Trophoblast cell (in vitro differentiated cells and primary cell): ENCODE results near the gene PEF1.

Experiments
- DNase-seq, 2 donors: peaks; one replicate each; pipeline ENCODE4 v3.0.0-alpha.2; 2016
- H2AFZ ChIP-seq: 2 replicates; pipeline ENCODE4 v1.6.1; 2013; ENCODE audit warnings: low read length, moderate library complexity, mild to moderate bottlenecking; ENCODE audit not compliant: insufficient read depth, poor library complexity
- H2AK5ac ChIP-seq: 2 replicates; pipeline ENCODE4 v1.6.1; 2013; ENCODE audit warnings: mild to moderate bottlenecking, low read length
- H2BK120ac ChIP-seq: 2 replicates; pipeline ENCODE4 v1.6.1; 2013; ENCODE audit warnings: low read length, mild to moderate bottlenecking, moderate library complexity; ENCODE audit not compliant: insufficient read depth, poor library complexity
- H2BK12ac ChIP-seq: 2 replicates; pipeline ENCODE4 v1.6.1; 2013; ENCODE audit warnings: mild to moderate bottlenecking, low read length, moderate library complexity
- H2BK5ac ChIP-seq: 2 replicates; pipeline ENCODE4 v1.6.1; 2013; ENCODE audit warnings: low read length, low read depth, moderate library complexity, mild to moderate bottlenecking; ENCODE audit not compliant: poor library complexity
- H3K14ac ChIP-seq: 2 replicates; pipeline ENCODE4 v1.6.1; 2013; ENCODE audit warnings: mild to moderate bottlenecking, low read length
- H3K18ac ChIP-seq: 2 replicates; pipeline ENCODE4 v1.6.1; 2013; ENCODE audit warnings: mild to moderate bottlenecking, low read length
- H3K23ac ChIP-seq: 2 replicates; pipeline ENCODE4 v1.6.1; 2013; ENCODE audit warnings: low read length
- H3K27ac ChIP-seq: 2 replicates; pipeline ENCODE4 v1.5.1; 2013; ENCODE audit warnings: low read depth, mild to moderate bottlenecking, inconsistent platforms, low read length, moderate library complexity
- H3K27me3 ChIP-seq: 2 replicates; pipeline ENCODE4 v1.6.1; 2013; ENCODE audit warnings: inconsistent platforms, mild to moderate bottlenecking, low read length, moderate library complexity; ENCODE audit not compliant: insufficient read depth
- H3K36me3 ChIP-seq, 2 experiments: 1 replicate in 1 of 2; 2 replicates in 1 of 2; pipeline ENCODE4 v1.6.1; 2013; ENCODE audit warnings: low read length in 2 of 2, mild to moderate bottlenecking in 2 of 2, moderate library complexity in 1 of 2; ENCODE audit not compliant: insufficient read depth in 2 of 2, control insufficient read depth in 1 of 2
- H3K4ac ChIP-seq: 2 replicates; pipeline ENCODE4 v1.6.1; 2013; ENCODE audit warnings: low read depth, mild to moderate bottlenecking, low read length, moderate library complexity
- H3K4me1 ChIP-seq, 2 experiments: 1 replicate in 1 of 2; 2 replicates in 1 of 2; pipeline ENCODE4 v1.6.1; 2013; ENCODE audit warnings: low read length in 2 of 2, mild to moderate bottlenecking in 2 of 2, moderate library complexity in 1 of 2; ENCODE audit not compliant: insufficient read depth in 2 of 2, control insufficient read depth in 1 of 2
- H3K4me2 ChIP-seq: 2 replicates; pipeline ENCODE4 v1.6.1; 2013; ENCODE audit warnings: inconsistent platforms, mild to moderate bottlenecking, low read length, moderate library complexity
- H3K4me3 ChIP-seq: 2 replicates; pipeline ENCODE4 v1.5.1; 2013; ENCODE audit warnings: mild to moderate bottlenecking, low read depth, low read length, inconsistent platforms
- H3K79me1 ChIP-seq: one replicate; pipeline ENCODE4 v1.6.1; 2013; ENCODE audit warnings: low read length
- H3K79me2 ChIP-seq: 2 replicates; pipeline ENCODE4 v1.6.1; 2013; ENCODE audit warnings: low read length, mild to moderate bottlenecking; ENCODE audit not compliant: control insufficient read depth, insufficient read depth, poor library complexity
- H3K9ac ChIP-seq: 2 replicates; pipeline ENCODE4 v1.6.1; 2013; ENCODE audit warnings: mild to moderate bottlenecking, low read length
- H3K9me3 ChIP-seq: 2 replicates; pipeline ENCODE4 v1.6.1; 2013; ENCODE audit warnings: low read depth, mild to moderate bottlenecking, control low read depth, inconsistent platforms, low read length; ENCODE audit not compliant: insufficient read depth
- H4K12ac ChIP-seq: 2 replicates; pipeline ENCODE4 v1.6.1; 2013; ENCODE audit warnings: low read depth, mild to moderate bottlenecking, low read length, moderate library complexity
- H4K8ac ChIP-seq: 2 replicates; pipeline ENCODE4 v1.6.1; 2013; ENCODE audit warnings: low read depth, mild to moderate bottlenecking, low read length, moderate library complexity
- H4K91ac ChIP-seq: one replicate; pipeline ENCODE4 v1.6.1; 2013; ENCODE audit warnings: low read depth, mild to moderate bottlenecking, low read length, moderate library complexity
- WGBS: extraction: QIAGEN DNeasy Blood & Tissue Kit; methylation state at CpG from one replicate; pipeline ENCODE4 v1.1.7; 2013; ENCODE audit warnings: missing lambda C conversion rate; ENCODE audit not compliant: insufficient read length, insufficient coverage; ENCODE audit errors: extremely low coverage; 5-methylcytosine and 5-hydroxymethylcytosine counted together

Gene PEF1

DNA sequence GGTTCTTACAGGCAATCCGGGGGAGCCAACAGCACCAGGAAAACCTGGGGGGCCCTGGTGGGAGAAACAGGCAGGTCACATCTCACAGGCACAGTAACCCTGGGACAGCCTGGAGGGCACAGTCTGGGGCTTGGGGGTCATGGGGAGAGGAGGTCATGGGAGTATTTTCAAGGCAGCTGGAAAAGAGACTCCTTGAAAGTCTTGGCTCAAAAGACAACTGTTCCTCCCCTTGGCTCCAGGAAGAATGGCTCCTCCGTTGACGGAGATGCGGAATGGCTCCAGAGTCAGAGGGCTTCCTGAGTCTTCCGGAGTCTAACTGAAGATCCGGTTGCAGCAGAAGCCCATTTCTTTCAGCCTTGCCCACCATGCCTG is 25.9 kb upstream of the PEF1 start:
- H3K36me3 ChIP-seq, result peaks cover 52 to 55% of the 10 kb centered on the region in 2 experiments
- no CpG with 5 or more reads among the region's 6 CpGs for WGBS
- H3K4ac ChIP-seq, result no peak overlapping the region
- H3K4me1 ChIP-seq, result peaks cover 3 to 8% of the 10 kb centered on the region in 2 experiments
- H3K9me3 ChIP-seq, result no peaks in the 10 kb centered on the region
- H3K27me3 ChIP-seq, result no peaks in the 10 kb centered on the region
- H3K27ac ChIP-seq, result no peak overlapping the region
- no peak overlapping the region for H4K91ac ChIP-seq
- no peak overlapping the region for H2BK12ac ChIP-seq
- H2BK120ac ChIP-seq, result no peak overlapping the region
- H4K8ac ChIP-seq, result no peak overlapping the region
- no peak overlapping the region for H3K23ac ChIP-seq
- H3K18ac ChIP-seq, result no peak overlapping the region
- no peak overlapping the region for H2BK5ac ChIP-seq
- DNase-seq, result no peak
- H2AK5ac ChIP-seq, result no peak overlapping the region
- H3K4me2 ChIP-seq, result no peak overlapping the region
- H4K12ac ChIP-seq, result no peak overlapping the region
- H3K4me3 ChIP-seq, result no peak overlapping the region
- H3K79me2 ChIP-seq, result no peaks in the 10 kb centered on the region
- no peaks in the 10 kb centered on the region for H3K79me1 ChIP-seq
- no peak overlapping the region for H3K14ac ChIP-seq
- H3K9ac ChIP-seq, result no peak overlapping the region
- H2AFZ ChIP-seq, result no peak overlapping the region

DNA sequence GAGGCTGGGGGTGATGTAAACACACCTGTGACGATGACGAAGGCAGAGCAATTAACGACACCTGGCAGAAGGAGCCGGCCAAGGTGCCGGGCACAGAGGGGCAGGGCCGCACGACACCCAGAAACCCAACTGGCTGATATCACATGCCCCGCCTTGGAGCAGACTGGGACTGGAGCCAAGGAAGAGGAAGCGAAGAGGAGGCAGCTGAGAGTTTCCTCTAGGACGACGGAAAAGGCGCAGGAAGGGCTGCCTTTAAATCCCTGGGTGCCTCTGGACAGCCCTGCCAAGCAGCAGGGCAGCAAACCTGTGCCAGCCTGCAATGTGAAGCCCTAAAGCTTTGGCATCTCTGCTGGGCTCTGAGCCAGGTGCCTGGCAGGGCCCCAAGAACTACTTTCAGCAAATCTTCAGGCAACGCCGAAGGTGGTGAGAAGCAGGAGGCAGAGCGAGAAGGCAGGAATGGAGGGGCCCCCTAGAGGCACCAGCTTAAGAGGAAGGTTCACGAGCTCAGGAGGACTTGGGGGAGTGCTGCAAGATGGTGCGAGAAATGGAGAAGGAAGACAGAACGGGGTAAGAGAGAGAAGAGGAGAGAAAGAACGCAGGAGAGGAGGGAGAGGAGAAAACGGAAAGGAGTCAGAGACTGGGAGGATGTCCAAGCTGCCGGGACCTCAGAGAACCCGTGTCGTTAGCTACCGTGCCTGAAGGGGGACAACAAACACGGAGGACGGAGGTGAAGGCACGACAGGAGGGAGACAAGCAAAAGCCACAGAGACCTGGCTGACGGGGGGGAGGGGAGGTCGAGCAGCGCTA is 25.3 kb upstream of the PEF1 start:
- peaks cover 57 to 61% of the 10 kb centered on the region in 2 experiments for H3K36me3 ChIP-seq
- H2AK5ac ChIP-seq, result no peak overlapping the region
- H2BK120ac ChIP-seq, result no peak overlapping the region
- H3K9ac ChIP-seq, result no peak overlapping the region
- H3K4me3 ChIP-seq, result no peak overlapping the region
- peaks cover under 1 to 5% of the 10 kb centered on the region in 2 experiments for H3K4me1 ChIP-seq
- no peaks in the 10 kb centered on the region for H3K79me2 ChIP-seq
- no peak for DNase-seq
- no CpG with 5 or more reads among the region's 30 CpGs for WGBS
- H4K8ac ChIP-seq, result no peak overlapping the region
- H2AFZ ChIP-seq, result no peak overlapping the region
- no peak overlapping the region for H3K4me2 ChIP-seq
- H3K27ac ChIP-seq, result no peak overlapping the region
- H3K4ac ChIP-seq, result no peak overlapping the region
- no peak overlapping the region for H4K91ac ChIP-seq
- no peak overlapping the region for H3K23ac ChIP-seq
- no peak overlapping the region for H4K12ac ChIP-seq
- no peaks in the 10 kb centered on the region for H3K9me3 ChIP-seq
- H2BK5ac ChIP-seq, result no peak overlapping the region
- no peaks in the 10 kb centered on the region for H3K79me1 ChIP-seq
- no peak overlapping the region for H2BK12ac ChIP-seq
- H3K27me3 ChIP-seq, result no peaks in the 10 kb centered on the region
- H3K14ac ChIP-seq, result no peak overlapping the region
- H3K18ac ChIP-seq, result no peak overlapping the region

DNA sequence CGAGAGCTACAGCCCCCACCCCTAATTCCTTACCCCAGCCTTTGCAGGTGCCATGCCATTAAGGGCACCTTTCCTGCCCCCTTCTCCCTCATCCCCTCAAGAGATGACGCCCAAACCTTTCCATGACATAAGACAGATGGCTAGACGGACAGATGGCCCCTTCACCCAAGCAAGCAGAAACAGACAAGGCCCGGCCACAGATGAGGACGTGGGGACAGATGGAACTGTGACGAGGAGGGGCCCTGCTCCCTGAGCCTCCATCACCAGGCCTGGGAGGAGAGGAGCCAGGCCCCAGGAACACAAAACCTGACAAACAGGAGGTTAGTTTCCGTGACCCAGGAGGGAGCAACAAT is 24.7 kb upstream of the PEF1 start:
- Histone ChIP-seq H3K14ac (no peak overlapping the region), H2BK120ac (no peak overlapping the region), H3K36me3 (peaks cover 63% of the 10 kb centered on the region in 2 experiments), H3K23ac (no peak overlapping the region), H4K91ac (no peak overlapping the region), H2AK5ac (no peak overlapping the region), H3K4me3 (no peak overlapping the region), H3K79me2 (no peaks in the 10 kb centered on the region), H3K4ac (no peak overlapping the region), H3K27ac (no peak overlapping the region), H3K79me1 (no peaks in the 10 kb centered on the region), H4K12ac (no peak overlapping the region), H3K27me3 (no peaks in the 10 kb centered on the region), H2BK5ac (no peak overlapping the region), H3K4me1 (peaks cover 0 to under 1% of the 10 kb centered on the region in 2 experiments), H3K4me2 (no peak overlapping the region), H3K9ac (no peak overlapping the region), H3K18ac (no peak overlapping the region), H2AFZ (no peak overlapping the region), H3K9me3 (no peaks in the 10 kb centered on the region), H4K8ac (no peak overlapping the region), H2BK12ac (no peak overlapping the region)
- DNase-seq, result no peak
- no CpG with 5 or more reads among the region's 7 CpGs for WGBS

DNA sequence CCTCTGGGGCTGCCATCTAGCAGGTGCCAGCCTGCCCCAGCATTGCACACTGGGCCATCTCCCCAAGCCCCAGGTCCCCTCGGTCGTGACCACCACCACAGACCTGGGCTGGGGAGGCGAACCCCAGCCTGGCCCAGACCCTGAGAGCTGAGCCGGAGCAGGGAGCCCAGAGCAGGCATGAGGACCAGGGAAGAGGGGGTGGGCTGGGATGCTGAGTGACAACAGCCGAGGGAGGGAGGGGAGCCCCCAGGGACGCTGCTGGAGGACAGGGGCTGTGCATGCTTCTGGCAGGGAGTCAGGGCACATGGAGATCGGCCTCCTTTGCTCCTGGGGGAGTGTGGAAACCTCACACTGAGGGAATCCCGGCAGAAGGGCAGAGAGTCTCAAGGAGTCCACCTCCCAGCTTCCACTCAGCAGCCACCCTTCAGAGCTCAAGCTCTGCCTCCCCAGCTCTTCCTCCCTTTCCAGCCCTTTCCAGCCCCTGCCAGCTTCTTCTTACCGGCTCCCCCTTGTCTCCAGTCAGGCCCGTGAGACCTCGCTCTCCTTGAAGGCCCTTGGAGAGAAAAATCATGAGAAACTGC is 23.7 kb upstream of the PEF1 start:
- H3K27me3 ChIP-seq, result no peaks in the 10 kb centered on the region
- H3K4me3 ChIP-seq, result no peak overlapping the region
- H3K4ac ChIP-seq, result no peak overlapping the region
- no peak overlapping the region for H2BK12ac ChIP-seq
- DNase-seq, result no peak
- no peak overlapping the region for H3K23ac ChIP-seq
- H3K4me1 ChIP-seq, result no peaks in the 10 kb centered on the region
- no peak overlapping the region for H3K18ac ChIP-seq
- H2BK5ac ChIP-seq, result no peak overlapping the region
- H3K36me3 ChIP-seq, result peaks cover 59 to 60% of the 10 kb centered on the region in 2 experiments
- H3K9me3 ChIP-seq, result no peaks in the 10 kb centered on the region
- H4K91ac ChIP-seq, result no peak overlapping the region
- H3K27ac ChIP-seq, result no peak overlapping the region
- H3K79me2 ChIP-seq, result no peaks in the 10 kb centered on the region
- H3K14ac ChIP-seq, result no peak overlapping the region
- H3K79me1 ChIP-seq, result no peaks in the 10 kb centered on the region
- no peak overlapping the region for H4K12ac ChIP-seq
- H4K8ac ChIP-seq, result no peak overlapping the region
- no peak overlapping the region for H2BK120ac ChIP-seq
- WGBS, result no CpG with 5 or more reads among the region's 11 CpGs
- no peak overlapping the region for H2AFZ ChIP-seq
- no peak overlapping the region for H3K9ac ChIP-seq
- no peak overlapping the region for H3K4me2 ChIP-seq
- no peak overlapping the region for H2AK5ac ChIP-seq
